Mesendoderm (in vitro differentiated cells): ENCODE measurements around the gene DPEP2NB.

Source experiments
- DNase-seq: peaks from one replicate; pipeline ENCODE4 v3.0.0; 2013
- H2AK5ac ChIP-seq: 2 replicates; pipeline ENCODE4 v1.6.1; 2013; ENCODE audit warnings: low read length, inconsistent platforms
- H2BK120ac ChIP-seq: 2 replicates; pipeline ENCODE4 v1.6.1; 2013; ENCODE audit warnings: low read depth, mild to moderate bottlenecking, low read length, moderate library complexity, mixed read lengths
- H2BK15ac ChIP-seq: replicated peaks from 2 replicates; pipeline ENCODE4 v1.6.1; 2013; ENCODE audit warnings: low read depth, mild to moderate bottlenecking, moderate library complexity
- H2BK5ac ChIP-seq: 2 replicates; pipeline ENCODE4 v1.6.1; 2013; ENCODE audit warnings: low read length, inconsistent platforms
- H3K18ac ChIP-seq: 2 replicates; pipeline ENCODE4 v1.6.1; 2013; ENCODE audit warnings: mild to moderate bottlenecking, low read length, mixed read lengths
- H3K23ac ChIP-seq: one replicate; pipeline ENCODE4 v1.6.1; 2013; ENCODE audit warnings: low read length
- H3K27ac ChIP-seq: 2 replicates; pipeline ENCODE4 v1.5.1; 2013; ENCODE audit warnings: low read depth, mild to moderate bottlenecking, inconsistent platforms, low read length, moderate library complexity
- H3K27me3 ChIP-seq: 2 replicates; pipeline ENCODE4 v1.6.1; 2013; ENCODE audit warnings: low read length, control low read depth, mild to moderate bottlenecking, inconsistent platforms; ENCODE audit not compliant: insufficient read depth, poor library complexity
- H3K36me3 ChIP-seq: 2 replicates; pipeline ENCODE4 v1.6.1; 2013; ENCODE audit warnings: low read length, inconsistent platforms; ENCODE audit not compliant: control insufficient read depth, insufficient read depth
- H3K4ac ChIP-seq: one replicate; pipeline ENCODE4 v1.6.1; 2013; ENCODE audit warnings: low read depth, mild to moderate bottlenecking, low read length, moderate library complexity
- H3K4me1 ChIP-seq: 2 replicates; pipeline ENCODE4 v1.6.1; 2013; ENCODE audit warnings: low read depth, low read length, inconsistent platforms; ENCODE audit not compliant: control insufficient read depth
- H3K4me2 ChIP-seq: 2 replicates; pipeline ENCODE4 v1.6.1; 2013; ENCODE audit warnings: low read length
- H3K4me3 ChIP-seq: 2 replicates; pipeline ENCODE4 v1.5.1; 2013; ENCODE audit warnings: mild to moderate bottlenecking, low read length
- H3K56ac ChIP-seq: one replicate; pipeline ENCODE4 v1.6.1; 2013; ENCODE audit warnings: low read length
- H3K79me1 ChIP-seq: 2 replicates; pipeline ENCODE4 v1.6.1; 2013; ENCODE audit warnings: low read length, inconsistent platforms
- H3K79me2 ChIP-seq: 2 replicates; pipeline ENCODE4 v1.6.1; 2013; ENCODE audit warnings: mild to moderate bottlenecking, low read length; ENCODE audit not compliant: control insufficient read depth, insufficient read depth
- H3K9ac ChIP-seq: 2 replicates; pipeline ENCODE4 v1.6.1; 2013; ENCODE audit warnings: low read length, inconsistent platforms
- H4K5ac ChIP-seq: one replicate; pipeline ENCODE4 v1.6.1; 2013; ENCODE audit warnings: low read length
- H4K8ac ChIP-seq: one replicate; pipeline ENCODE4 v1.6.1; 2013; ENCODE audit warnings: low read depth, mild to moderate bottlenecking, control low read depth, low read length, moderate library complexity
- whole genome bisulfite sequencing: extraction: QIAGEN DNeasy Blood & Tissue Kit; methylation state at CpG from one replicate; pipeline ENCODE4 v1.1.7; 2013; ENCODE audit warnings: low lambda C conversion rate, missing lambda C conversion rate; ENCODE audit not compliant: insufficient coverage; ENCODE audit errors: extremely low coverage; 5-methylcytosine and 5-hydroxymethylcytosine counted together

The DPEP2NB gene

GRCh38 chr16:68022728-68023537 lies 7.2 kb upstream of the DPEP2NB start, which contains the start of the genes DDX28 and DUS2:
Gene DDX28, minus strand, starts transcription at chr16:68023232. Its CDS starts 30 bp downstream, at chr16:68023202.
Gene DUS2, plus strand, starts transcription at chr16:68023284. Its CDS starts 14,740 bp downstream, at chr16:68038024.
- Histone ChIP-seq H3K79me2 (peaks cover 11% of the 10 kb centered on the region), H3K27me3 (no peaks in the 10 kb centered on the region), H4K8ac (no peak within 1 kb of the TSS), H4K5ac (peak within 1 kb of the TSS; percentile 26), H3K9ac (peak within 1 kb of the TSS; percentile 97), H3K4me1 (peaks cover 2% of the 10 kb centered on the region), H3K36me3 (no peaks in the 10 kb centered on the region), H2BK5ac (peak within 1 kb of the TSS; percentile 81), H2BK15ac (no peak within 1 kb of the TSS), H3K4me2 (peak within 1 kb of the TSS; percentile 89), H3K79me1 (peaks cover 13% of the 10 kb centered on the region), H3K4me3 (peak within 1 kb of the TSS; percentile 95), H3K18ac (no peak within 1 kb of the TSS), H3K4ac (peak within 1 kb of the TSS; percentile 63), H3K27ac (no peak within 1 kb of the TSS), H3K56ac (peak within 1 kb of the TSS; percentile 99), H3K23ac (peak within 1 kb of the TSS; percentile 72), H2BK120ac (no peak within 1 kb of the TSS), H2AK5ac (no peak within 1 kb of the TSS)
- WGBS = no CpG with 5 or more reads among the region's 84 CpGs
- DNase-seq = peak; percentile 95

DNA sequence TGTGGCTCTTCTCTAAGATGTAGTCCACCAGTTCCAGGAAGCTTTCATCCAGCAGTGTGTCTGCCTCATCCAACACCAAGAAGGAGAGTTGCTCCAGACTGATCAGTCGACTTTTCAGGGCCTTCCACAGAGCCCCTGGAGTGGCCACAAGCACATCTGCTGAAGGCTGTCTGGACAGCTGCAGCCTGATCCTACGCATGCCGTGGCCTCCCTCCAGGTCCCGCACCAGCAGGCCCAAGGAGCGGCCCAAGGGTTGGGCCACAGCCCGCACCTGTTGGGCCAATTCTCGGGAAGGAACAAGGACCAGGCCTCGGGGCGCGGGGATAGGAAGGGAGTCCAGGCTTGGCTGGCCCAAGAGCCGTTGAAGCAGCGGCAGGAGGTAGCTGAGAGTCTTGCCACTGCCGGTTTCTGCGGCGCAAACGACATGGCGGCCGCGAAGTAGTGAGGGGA lies 6.6 kb upstream of the DPEP2NB start:
- H3K4ac ChIP-seq = no peak overlapping the region
- H4K8ac ChIP-seq = no peak overlapping the region
- DNase-seq = no peak
- no peak overlapping the region for H2BK120ac ChIP-seq
- peaks cover 11% of the 10 kb centered on the region for H3K79me2 ChIP-seq
- no CpG with 5 or more reads among the region's 19 CpGs for WGBS
- no peak overlapping the region for H3K18ac ChIP-seq
- peak overlapping the region; percentile 38 for H3K23ac ChIP-seq
- H3K36me3 ChIP-seq = no peaks in the 10 kb centered on the region
- no peak overlapping the region for H2BK5ac ChIP-seq
- peak overlapping the region; percentile 89 for H3K4me2 ChIP-seq
- peak overlapping the region; percentile 95 for H3K4me3 ChIP-seq
- no peak overlapping the region for H4K5ac ChIP-seq
- no peak overlapping the region for H2AK5ac ChIP-seq
- no peaks in the 10 kb centered on the region for H3K27me3 ChIP-seq
- peaks cover 13% of the 10 kb centered on the region for H3K79me1 ChIP-seq
- peak overlapping the region; percentile 97 for H3K9ac ChIP-seq
- H3K4me1 ChIP-seq = peaks cover 2% of the 10 kb centered on the region
- H3K56ac ChIP-seq = peak overlapping the region; percentile 99
- no peak overlapping the region for H3K27ac ChIP-seq
- H2BK15ac ChIP-seq = no peak overlapping the region

- Histone ChIP-seq H3K4me1 (peaks cover 2% of the 10 kb centered on the region), H3K4me3 (no peak overlapping the region)
Measured at GRCh38 chr16:68021490-68021889, 5.8 kb upstream of the DPEP2NB start.

DNA sequence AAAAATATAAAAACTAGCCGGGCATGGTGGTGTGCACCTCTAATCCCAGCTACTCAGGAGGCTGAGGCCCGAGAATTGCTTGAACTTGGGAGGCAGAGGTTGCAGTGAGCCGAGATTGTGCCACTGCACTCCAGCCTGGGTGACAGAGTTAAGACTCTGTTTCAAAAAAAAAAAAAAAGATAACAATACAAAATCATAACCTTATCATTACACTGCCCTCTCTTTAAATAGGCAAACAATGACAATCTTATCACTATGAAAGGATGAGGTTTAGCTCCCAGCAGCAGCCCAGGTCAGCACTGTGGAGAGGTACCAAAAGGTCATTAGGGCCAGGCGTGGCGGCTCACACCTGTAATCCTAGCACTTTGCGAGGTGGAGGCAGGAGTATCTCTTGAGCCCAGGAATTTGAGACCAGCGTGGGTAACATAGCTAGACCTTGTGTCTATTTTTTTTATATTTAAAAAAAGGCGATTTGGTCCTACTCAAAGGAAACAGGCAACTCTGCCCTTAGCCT lies 3.5 kb upstream of the DPEP2NB start:
- WGBS = no CpG with 5 or more reads among the region's 8 CpGs
- H3K18ac ChIP-seq = no peak overlapping the region
- no peak overlapping the region for H3K4me2 ChIP-seq
- no peak overlapping the region for H3K9ac ChIP-seq
- no peak overlapping the region for H3K23ac ChIP-seq
- no peak overlapping the region for H2AK5ac ChIP-seq
- peaks cover 2% of the 10 kb centered on the region for H3K4me1 ChIP-seq
- no peak overlapping the region for H3K27ac ChIP-seq
- H2BK15ac ChIP-seq = no peak overlapping the region
- no peak overlapping the region for H4K5ac ChIP-seq
- H3K27me3 ChIP-seq = no peaks in the 10 kb centered on the region
- H3K4me3 ChIP-seq = no peak overlapping the region
- peak; percentile 70 for DNase-seq
- H4K8ac ChIP-seq = no peak overlapping the region
- H3K36me3 ChIP-seq = no peaks in the 10 kb centered on the region
- no peak overlapping the region for H3K56ac ChIP-seq
- peaks cover 11% of the 10 kb centered on the region for H3K79me2 ChIP-seq
- peaks cover 13% of the 10 kb centered on the region for H3K79me1 ChIP-seq
- no peak overlapping the region for H2BK5ac ChIP-seq
- no peak overlapping the region for H3K4ac ChIP-seq
- H2BK120ac ChIP-seq = no peak overlapping the region

More at GRCh38 chr16:68021490-68021889, 5.8 kb upstream of the DPEP2NB start:
- Histone ChIP-seq H2BK15ac (no peak overlapping the region), H3K27ac (no peak overlapping the region), H3K36me3 (no peaks in the 10 kb centered on the region), H2BK120ac (no peak overlapping the region), H3K9ac (no peak overlapping the region), H3K79me2 (peaks cover 11% of the 10 kb centered on the region), H2AK5ac (no peak overlapping the region), H3K18ac (no peak overlapping the region), H3K79me1 (peaks cover 13% of the 10 kb centered on the region), H4K8ac (no peak overlapping the region), H4K5ac (no peak overlapping the region), H3K4me2 (no peak overlapping the region), H3K56ac (no peak overlapping the region), H2BK5ac (no peak overlapping the region), H3K27me3 (no peaks in the 10 kb centered on the region), H3K4ac (no peak overlapping the region), H3K23ac (no peak overlapping the region)
- no peak for DNase-seq
- WGBS = no CpG with 5 or more reads among the region's 10 CpGs

- no peak overlapping the region for H3K4me2 ChIP-seq
- WGBS = no CpG with 5 or more reads among the region's 1 CpG
- H3K4ac ChIP-seq = no peak overlapping the region
Measured at GRCh38 chr16:68013440-68013839, 2.3 kb downstream of the DPEP2NB start.

More at GRCh38 chr16:68013440-68013839, 2.3 kb downstream of the DPEP2NB start:
- Histone ChIP-seq H3K4me1 (no peaks in the 10 kb centered on the region), H3K27ac (no peak overlapping the region), H2BK5ac (no peak overlapping the region), H3K79me2 (no peaks in the 10 kb centered on the region), H3K4me3 (no peak overlapping the region), H3K18ac (no peak overlapping the region), H3K56ac (no peak overlapping the region), H3K27me3 (no peaks in the 10 kb centered on the region), H2BK120ac (no peak overlapping the region), H4K5ac (no peak overlapping the region), H3K79me1 (no peaks in the 10 kb centered on the region), H3K23ac (no peak overlapping the region), H3K36me3 (no peaks in the 10 kb centered on the region), H2AK5ac (no peak overlapping the region), H4K8ac (no peak overlapping the region), H2BK15ac (no peak overlapping the region), H3K9ac (no peak overlapping the region)
- DNase-seq = no peak
